IMR-90 (cell line): ENCODE results near the gene ZNF555. TPM values are rescaled to one million over a fixed set of nuclear protein-coding genes. Genes with fewer than 3 reads are reported as not detected.
"Not testable (repeated sequence)": the region's sequence is repeated elsewhere in the genome, so short reads cannot be mapped to it uniquely, and the experiment has no call there.

Experiments used
- ATAC-seq: fragments of 200-7000 bp; cut with Tn5 transposase; 2 replicates; pipeline ENCODE4 v1.9.1; 2020; ENCODE audit warnings: low read depth, mild to moderate bottlenecking, moderate library complexity
- BruUV-seq: library from RNA; stranded (reverse); fragments of 400-500 nt; replicated peaks from 2 replicates; lab custom pipeline; 2021; lab: Mats Ljungman, UMichigan
- CTCF ChIA-PET: fragments of 300-600 bp; formaldehyde crosslinking; extraction: SDS; loops from one replicate; lab custom pipeline; 2021; ENCODE audit warnings: antibody characterized with exemption; lab: Yijun Ruan, JAX
- POLR2A ChIA-PET: fragments of 300-600 bp; sonication (Branson Sonifier 250); formaldehyde crosslinking; loops from one replicate; lab custom pipeline; 2022; ENCODE audit warnings: antibody characterized with exemption; ENCODE audit not compliant: unreplicated experiment; lab: Charles Lee
- DNase-seq: peaks from one replicate; pipeline ENCODE4 v3.0.0; 2013
- H2AFZ ChIP-seq: replicated peaks from 2 replicates; pipeline ENCODE3; 2013; ENCODE audit warnings: low read length, mild to moderate bottlenecking; ENCODE audit not compliant: poor library complexity
- H2AK5ac ChIP-seq: 2 replicates; pipeline ENCODE4 v1.6.1; 2013; ENCODE audit warnings: low read depth, low read length, inconsistent platforms
- H2AK9ac ChIP-seq: replicated peaks from 2 replicates; pipeline ENCODE3; 2013; ENCODE audit warnings: mild to moderate bottlenecking, low read depth, low read length, moderate library complexity; ENCODE audit not compliant: poor library complexity
- H2BK120ac ChIP-seq: 2 replicates; pipeline ENCODE4 v1.6.1; 2013; ENCODE audit warnings: low read depth, low read length, inconsistent platforms
- H2BK15ac ChIP-seq: 3 replicates; pipeline ENCODE4 v1.6.1; 2013; ENCODE audit warnings: low read depth, low read length, inconsistent platforms
- H2BK20ac ChIP-seq: 2 replicates; pipeline ENCODE4 v1.6.1; 2013; ENCODE audit warnings: low read depth, mild to moderate bottlenecking, inconsistent platforms, low read length, moderate library complexity
- H2BK5ac ChIP-seq: 2 replicates; pipeline ENCODE4 v1.6.1; 2013; ENCODE audit warnings: mild to moderate bottlenecking, low read depth, low read length, inconsistent platforms; ENCODE audit not compliant: poor library complexity, severe bottlenecking
- H3K14ac ChIP-seq: replicated peaks from 2 replicates; pipeline ENCODE4 v1.6.1; 2013; ENCODE audit warnings: low read depth, low read length, inconsistent platforms
- H3K18ac ChIP-seq: 2 replicates; pipeline ENCODE4 v1.6.1; 2013; ENCODE audit warnings: low read depth, low read length, control low read depth
- H3K23ac ChIP-seq: 2 replicates; pipeline ENCODE4 v1.6.1; 2013; ENCODE audit warnings: low read depth, low read length, inconsistent platforms
- H3K27ac ChIP-seq: 2 replicates; pipeline ENCODE4 v1.5.1; 2013; ENCODE audit warnings: mild to moderate bottlenecking, control low read depth, low read length; ENCODE audit not compliant: insufficient read depth
- H3K27me3 ChIP-seq: 2 replicates; pipeline ENCODE4 v1.6.1; 2013; ENCODE audit warnings: low read length; ENCODE audit not compliant: control insufficient read depth, insufficient read depth
- H3K36me3 ChIP-seq: 2 replicates; pipeline ENCODE4 v1.6.1; 2013; ENCODE audit warnings: low read length, mixed read lengths; ENCODE audit not compliant: control insufficient read depth, insufficient read depth
- H3K4ac ChIP-seq: 2 replicates; pipeline ENCODE4 v1.6.1; 2013; ENCODE audit warnings: low read depth, low read length, inconsistent platforms
- H3K4me1 ChIP-seq: 2 replicates; pipeline ENCODE4 v1.6.1; 2013; ENCODE audit warnings: low read length, mixed read lengths; ENCODE audit not compliant: control insufficient read depth, insufficient read depth
- H3K4me2 ChIP-seq: 2 replicates; pipeline ENCODE4 v1.6.1; 2013; ENCODE audit warnings: low read depth, mild to moderate bottlenecking, control low read depth, low read length, moderate library complexity
- H3K4me3 ChIP-seq: 2 replicates; pipeline ENCODE4 v1.5.1; 2013; ENCODE audit warnings: low read depth, mild to moderate bottlenecking, control low read depth, low read length, moderate library complexity; ENCODE audit not compliant: insufficient read depth
- H3K56ac ChIP-seq: 2 replicates; pipeline ENCODE4 v1.6.1; 2013; ENCODE audit warnings: low read length, inconsistent platforms; ENCODE audit not compliant: insufficient read depth; ENCODE audit errors: extremely low read depth
- H3K79me1 ChIP-seq, 2 experiments: 2 replicates each; pipeline ENCODE4 v1.6.1; 2013; ENCODE audit warnings: low read length in 2 of 2, inconsistent platforms in 1 of 2, low read depth in 1 of 2
- H3K9ac ChIP-seq: 2 replicates; pipeline ENCODE4 v1.6.1; 2013; ENCODE audit warnings: low read depth, low read length, control low read depth
- H3K9me1 ChIP-seq: 2 replicates; pipeline ENCODE4 v1.6.1; 2013; ENCODE audit warnings: low read length, inconsistent platforms; ENCODE audit not compliant: insufficient read depth
- H3K9me3 ChIP-seq: 2 replicates; pipeline ENCODE4 v1.6.1; 2013; ENCODE audit warnings: low read length; ENCODE audit not compliant: control insufficient read depth, insufficient read depth
- H4K20me1 ChIP-seq: 2 replicates; pipeline ENCODE4 v1.6.1; 2013; ENCODE audit warnings: low read length, inconsistent platforms; ENCODE audit not compliant: insufficient read depth
- H4K5ac ChIP-seq: 2 replicates; pipeline ENCODE4 v1.6.1; 2013; ENCODE audit warnings: mild to moderate bottlenecking, low read depth, low read length, control low read depth
- H4K8ac ChIP-seq, 2 experiments: 2 replicates each; pipeline ENCODE4 v1.6.1; 2013; ENCODE audit warnings: low read depth in 2 of 2, low read length in 2 of 2, control low read depth in 1 of 2, inconsistent platforms in 1 of 2
- H4K91ac ChIP-seq: 2 replicates; pipeline ENCODE4 v1.6.1; 2013; ENCODE audit warnings: low read depth, low read length, inconsistent platforms; ENCODE audit not compliant: insufficient read depth
- WGBS, 2 experiments: methylation state at CpG; one replicate each; pipeline versions ENCODE4 v1.1.5 to v1.1.7; 2013; ENCODE audit warnings: missing lambda C conversion rate in 2 of 2; ENCODE audit not compliant: insufficient read length in 1 of 2; ENCODE audit errors: extremely low coverage in 2 of 2; 5-methylcytosine and 5-hydroxymethylcytosine counted together
- dilution Hi-C: fragments of 300-500 bp; cut with HindIII; formaldehyde crosslinking; loops from one replicate; pipeline ENCODE4 v1.14.3; 2018; ENCODE audit warnings: low sequenced_read_pairs; ENCODE audit not compliant: unreplicated experiment
- in situ Hi-C: fragments of 300-500 bp; cut with MboI; formaldehyde crosslinking; loops from 3 replicates; pipeline ENCODE4 v1.14.3; 2019; ENCODE audit warnings: low sequenced_read_pairs, inconsistent platforms, mixed read lengths
- intact Hi-C: fragments of 100-400 bp; cut with micrococcal nuclease; formaldehyde crosslinking; loops from 2 replicates; pipeline ENCODE4 v1.10.0; 2022
- polyA plus RNA-seq, 3 experiments: library from polyadenylated mRNA; depleted of rRNA; stranded (reverse); fragments of >200 nt; gene quantifications; 2 replicates each; pipeline ENCODE4 v1.2.3, GENCODE V29; 2012; ENCODE audit warnings: low replicate concordance in 1 of 3
- total RNA-seq: library from RNA; depleted of rRNA; stranded (reverse); fragments of >200 nt; gene quantifications from 2 replicates; pipeline ENCODE4 v1.2.3, GENCODE V29; 2012

ZNF555 gene
- total and polyA plus RNA-seq, 2 of the 4 experiments (the other 2 are of a cell fraction), result 2.8 to 9.7 TPM

GRCh38 chr19:2872175-2872574, 30.9 kb downstream of the ZNF555 start:
- BruUV-seq, H4K91ac ChIP-seq, H3K4me1 ChIP-seq, H2BK5ac ChIP-seq, H3K9me1 ChIP-seq, in situ Hi-C loops, CTCF ChIA-PET, H3K27me3 ChIP-seq, H3K56ac ChIP-seq, ATAC-seq, H3K27ac ChIP-seq, H4K5ac ChIP-seq, H3K79me1 ChIP-seq, H2BK20ac ChIP-seq, H3K4me3 ChIP-seq, H2AK9ac ChIP-seq, POLR2A ChIA-PET, H2BK15ac ChIP-seq, H2BK120ac ChIP-seq, H3K23ac ChIP-seq, H2AK5ac ChIP-seq, H4K20me1 ChIP-seq, H3K9ac ChIP-seq, H2AFZ ChIP-seq, H3K4ac ChIP-seq, dilution Hi-C loops, H3K36me3 ChIP-seq, H4K8ac ChIP-seq, H3K4me2 ChIP-seq, H3K18ac ChIP-seq, H3K14ac ChIP-seq, DNase-seq: not testable (repeated sequence)
- no CpG with 5 or more reads among the region's 11 CpGs for WGBS, 2 experiments
- H3K9me3 ChIP-seq, result peaks cover 12% of the 10 kb centered on the region
- intact Hi-C loops, result loop anchor here (2.0 kb wide), 1 partner anchor 223 kb away; no protein-coding TSS in a partner anchor
